Sigmoid colon (tissue), 4 donors: ENCODE data around the gene SAMD11.

Experiments
- EP300 ChIP-seq, 4 donors: sonication (generic); formaldehyde crosslinking; IDR thresholded peaks; one replicate each; pipeline ENCODE4 v1.6.1; 2017; ENCODE audit warnings: antibody characterized with exemption in 4 of 4
- TF ChIP-seq, protein P1 (sequence below), 4 experiments: fragments of 450-650 bp in 3 of 4; fragments of 200-600 bp in 1 of 4; IDR thresholded peaks; one replicate each; pipeline ENCODE4 v1.5.1; 2016 to 2019; ENCODE audit warnings: antibody characterized with exemption in 4 of 4, mild to moderate bottlenecking in 3 of 4, moderate library complexity in 2 of 4

DNA sequence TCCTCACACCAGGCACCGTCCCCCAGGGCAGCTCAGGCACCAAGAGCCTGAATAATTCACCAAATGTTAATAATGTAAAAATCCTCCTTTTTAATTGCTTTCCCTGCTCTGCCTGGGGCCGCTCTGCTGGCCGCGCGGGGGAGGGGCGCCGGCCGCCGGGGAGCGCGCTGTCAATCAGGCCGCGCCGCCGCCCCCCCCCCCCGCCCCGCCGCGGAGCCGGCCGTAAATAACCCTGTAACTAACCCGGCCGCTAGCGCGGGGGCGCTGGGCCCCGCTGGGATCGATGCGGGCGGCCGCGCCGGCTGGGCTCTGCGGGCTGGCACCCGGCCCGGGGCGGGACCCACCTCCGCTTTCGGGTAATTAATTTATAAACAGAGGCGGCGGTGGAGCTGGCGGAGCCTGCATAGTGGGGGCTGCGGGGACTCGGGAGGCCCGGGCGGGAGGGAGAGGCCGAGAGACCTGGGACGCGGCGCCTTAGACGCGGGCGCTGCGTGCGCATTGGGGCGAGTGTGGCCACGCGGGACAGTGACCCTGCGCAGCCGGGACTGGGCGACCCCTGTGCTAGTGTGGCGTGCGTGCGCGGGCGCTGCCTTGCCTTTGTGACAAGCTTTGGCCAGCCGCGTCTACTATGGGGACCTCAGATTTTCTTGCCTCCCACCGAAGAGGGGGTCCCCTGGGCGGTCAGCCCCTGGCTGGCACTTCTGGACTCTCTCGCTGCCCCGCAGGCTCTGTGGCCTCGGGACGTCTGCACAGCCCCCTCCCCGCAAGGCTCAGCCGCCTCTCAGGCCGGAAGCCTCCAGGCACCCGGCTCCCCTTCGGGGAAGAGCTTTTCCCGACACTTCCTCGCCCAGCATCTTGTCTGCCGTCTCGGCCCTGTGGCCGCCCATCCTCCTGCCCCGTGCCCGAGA lies 16.6 kb downstream of the SAMD11 start:
- TF ChIP-seq, protein P1, sequence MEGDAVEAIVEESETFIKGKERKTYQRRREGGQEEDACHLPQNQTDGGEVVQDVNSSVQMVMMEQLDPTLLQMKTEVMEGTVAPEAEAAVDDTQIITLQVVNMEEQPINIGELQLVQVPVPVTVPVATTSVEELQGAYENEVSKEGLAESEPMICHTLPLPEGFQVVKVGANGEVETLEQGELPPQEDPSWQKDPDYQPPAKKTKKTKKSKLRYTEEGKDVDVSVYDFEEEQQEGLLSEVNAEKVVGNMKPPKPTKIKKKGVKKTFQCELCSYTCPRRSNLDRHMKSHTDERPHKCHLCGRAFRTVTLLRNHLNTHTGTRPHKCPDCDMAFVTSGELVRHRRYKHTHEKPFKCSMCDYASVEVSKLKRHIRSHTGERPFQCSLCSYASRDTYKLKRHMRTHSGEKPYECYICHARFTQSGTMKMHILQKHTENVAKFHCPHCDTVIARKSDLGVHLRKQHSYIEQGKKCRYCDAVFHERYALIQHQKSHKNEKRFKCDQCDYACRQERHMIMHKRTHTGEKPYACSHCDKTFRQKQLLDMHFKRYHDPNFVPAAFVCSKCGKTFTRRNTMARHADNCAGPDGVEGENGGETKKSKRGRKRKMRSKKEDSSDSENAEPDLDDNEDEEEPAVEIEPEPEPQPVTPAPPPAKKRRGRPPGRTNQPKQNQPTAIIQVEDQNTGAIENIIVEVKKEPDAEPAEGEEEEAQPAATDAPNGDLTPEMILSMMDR (IDR thresholded peaks at IDR 0.05) = no peak
- TF ChIP-seq EP300 (IDR thresholded peaks at IDR 0.05) = no peak
